Measurements from ENCODE around the gene LRMDA. TPM values are rescaled to one million over a fixed set of nuclear protein-coding genes. Genes with fewer than 3 reads are reported as not detected.

The LRMDA gene
- total and polyA plus RNA-seq, 2 of the 8 experiments (the other 6 are each of a cell fraction or from before 2014, with no cell fraction given), result 0.86 to 2.8 TPM

- TF ChIP-seq, protein P1, sequence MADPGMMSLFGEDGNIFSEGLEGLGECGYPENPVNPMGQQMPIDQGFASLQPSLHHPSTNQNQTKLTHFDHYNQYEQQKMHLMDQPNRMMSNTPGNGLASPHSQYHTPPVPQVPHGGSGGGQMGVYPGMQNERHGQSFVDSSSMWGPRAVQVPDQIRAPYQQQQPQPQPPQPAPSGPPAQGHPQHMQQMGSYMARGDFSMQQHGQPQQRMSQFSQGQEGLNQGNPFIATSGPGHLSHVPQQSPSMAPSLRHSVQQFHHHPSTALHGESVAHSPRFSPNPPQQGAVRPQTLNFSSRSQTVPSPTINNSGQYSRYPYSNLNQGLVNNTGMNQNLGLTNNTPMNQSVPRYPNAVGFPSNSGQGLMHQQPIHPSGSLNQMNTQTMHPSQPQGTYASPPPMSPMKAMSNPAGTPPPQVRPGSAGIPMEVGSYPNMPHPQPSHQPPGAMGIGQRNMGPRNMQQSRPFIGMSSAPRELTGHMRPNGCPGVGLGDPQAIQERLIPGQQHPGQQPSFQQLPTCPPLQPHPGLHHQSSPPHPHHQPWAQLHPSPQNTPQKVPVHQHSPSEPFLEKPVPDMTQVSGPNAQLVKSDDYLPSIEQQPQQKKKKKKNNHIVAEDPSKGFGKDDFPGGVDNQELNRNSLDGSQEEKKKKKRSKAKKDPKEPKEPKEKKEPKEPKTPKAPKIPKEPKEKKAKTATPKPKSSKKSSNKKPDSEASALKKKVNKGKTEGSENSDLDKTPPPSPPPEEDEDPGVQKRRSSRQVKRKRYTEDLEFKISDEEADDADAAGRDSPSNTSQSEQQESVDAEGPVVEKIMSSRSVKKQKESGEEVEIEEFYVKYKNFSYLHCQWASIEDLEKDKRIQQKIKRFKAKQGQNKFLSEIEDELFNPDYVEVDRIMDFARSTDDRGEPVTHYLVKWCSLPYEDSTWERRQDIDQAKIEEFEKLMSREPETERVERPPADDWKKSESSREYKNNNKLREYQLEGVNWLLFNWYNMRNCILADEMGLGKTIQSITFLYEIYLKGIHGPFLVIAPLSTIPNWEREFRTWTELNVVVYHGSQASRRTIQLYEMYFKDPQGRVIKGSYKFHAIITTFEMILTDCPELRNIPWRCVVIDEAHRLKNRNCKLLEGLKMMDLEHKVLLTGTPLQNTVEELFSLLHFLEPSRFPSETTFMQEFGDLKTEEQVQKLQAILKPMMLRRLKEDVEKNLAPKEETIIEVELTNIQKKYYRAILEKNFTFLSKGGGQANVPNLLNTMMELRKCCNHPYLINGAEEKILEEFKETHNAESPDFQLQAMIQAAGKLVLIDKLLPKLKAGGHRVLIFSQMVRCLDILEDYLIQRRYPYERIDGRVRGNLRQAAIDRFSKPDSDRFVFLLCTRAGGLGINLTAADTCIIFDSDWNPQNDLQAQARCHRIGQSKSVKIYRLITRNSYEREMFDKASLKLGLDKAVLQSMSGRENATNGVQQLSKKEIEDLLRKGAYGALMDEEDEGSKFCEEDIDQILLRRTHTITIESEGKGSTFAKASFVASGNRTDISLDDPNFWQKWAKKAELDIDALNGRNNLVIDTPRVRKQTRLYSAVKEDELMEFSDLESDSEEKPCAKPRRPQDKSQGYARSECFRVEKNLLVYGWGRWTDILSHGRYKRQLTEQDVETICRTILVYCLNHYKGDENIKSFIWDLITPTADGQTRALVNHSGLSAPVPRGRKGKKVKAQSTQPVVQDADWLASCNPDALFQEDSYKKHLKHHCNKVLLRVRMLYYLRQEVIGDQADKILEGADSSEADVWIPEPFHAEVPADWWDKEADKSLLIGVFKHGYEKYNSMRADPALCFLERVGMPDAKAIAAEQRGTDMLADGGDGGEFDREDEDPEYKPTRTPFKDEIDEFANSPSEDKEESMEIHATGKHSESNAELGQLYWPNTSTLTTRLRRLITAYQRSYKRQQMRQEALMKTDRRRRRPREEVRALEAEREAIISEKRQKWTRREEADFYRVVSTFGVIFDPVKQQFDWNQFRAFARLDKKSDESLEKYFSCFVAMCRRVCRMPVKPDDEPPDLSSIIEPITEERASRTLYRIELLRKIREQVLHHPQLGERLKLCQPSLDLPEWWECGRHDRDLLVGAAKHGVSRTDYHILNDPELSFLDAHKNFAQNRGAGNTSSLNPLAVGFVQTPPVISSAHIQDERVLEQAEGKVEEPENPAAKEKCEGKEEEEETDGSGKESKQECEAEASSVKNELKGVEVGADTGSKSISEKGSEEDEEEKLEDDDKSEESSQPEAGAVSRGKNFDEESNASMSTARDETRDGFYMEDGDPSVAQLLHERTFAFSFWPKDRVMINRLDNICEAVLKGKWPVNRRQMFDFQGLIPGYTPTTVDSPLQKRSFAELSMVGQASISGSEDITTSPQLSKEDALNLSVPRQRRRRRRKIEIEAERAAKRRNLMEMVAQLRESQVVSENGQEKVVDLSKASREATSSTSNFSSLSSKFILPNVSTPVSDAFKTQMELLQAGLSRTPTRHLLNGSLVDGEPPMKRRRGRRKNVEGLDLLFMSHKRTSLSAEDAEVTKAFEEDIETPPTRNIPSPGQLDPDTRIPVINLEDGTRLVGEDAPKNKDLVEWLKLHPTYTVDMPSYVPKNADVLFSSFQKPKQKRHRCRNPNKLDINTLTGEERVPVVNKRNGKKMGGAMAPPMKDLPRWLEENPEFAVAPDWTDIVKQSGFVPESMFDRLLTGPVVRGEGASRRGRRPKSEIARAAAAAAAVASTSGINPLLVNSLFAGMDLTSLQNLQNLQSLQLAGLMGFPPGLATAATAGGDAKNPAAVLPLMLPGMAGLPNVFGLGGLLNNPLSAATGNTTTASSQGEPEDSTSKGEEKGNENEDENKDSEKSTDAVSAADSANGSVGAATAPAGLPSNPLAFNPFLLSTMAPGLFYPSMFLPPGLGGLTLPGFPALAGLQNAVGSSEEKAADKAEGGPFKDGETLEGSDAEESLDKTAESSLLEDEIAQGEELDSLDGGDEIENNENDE (IDR thresholded peaks at IDR 0.05; ENCODE audit: insufficient replicate concordance, low read length), result no peak
- TF ChIP-seq RFX5 (IDR thresholded peaks at IDR 0.05; ENCODE audit: borderline replicate concordance, low read depth, low read length), result no peak
- TF ChIP-seq TEAD4 (IDR thresholded peaks at IDR 0.05; ENCODE audit: low read depth, low read length), result no peak
- no peak for TF ChIP-seq TAF7 (optimal IDR thresholded peaks at IDR 0.05; ENCODE audit: borderline replicate concordance, low read depth, low read length)
- TF ChIP-seq RNF2 (IDR thresholded peaks at IDR 0.05; ENCODE audit: borderline replicate concordance, low read depth, low read length, missing control alignments, poor library complexity, severe bottlenecking), result no peak
- no peak for TF ChIP-seq CHD2 (IDR thresholded peaks at IDR 0.05; ENCODE audit: low read length)
- no peak for TF ChIP-seq KDM4A (IDR thresholded peaks at IDR 0.05; ENCODE audit: low read depth, low read length, severe bottlenecking)
- TF ChIP-seq FOSL1 (IDR thresholded peaks at IDR 0.05; ENCODE audit: insufficient read depth, low read depth, low read length), result no peak
Observed at GRCh38 chr10:75755528-75755927, 324.1 kb downstream of the LRMDA start (continued).
